Hypothalamus (tissue), 51 donors: ENCODE results near the gene C6orf118.

Source experiments
- DNase-seq, 51 donors: peaks; one replicate each; lab custom pipeline; 2025; lab: John Stamatoyannopoulos, UW

C6orf118 gene

GRCh38 chr6:165245287-165245686, 64.1 kb downstream of the C6orf118 start:
- peak in 17 of 51 donors; percentile 8 to 51 (median 30) for DNase-seq

GRCh38 chr6:165244524-165245247, 64.7 kb downstream of the C6orf118 start:
- DNase-seq = peak in 12 of 51 donors; percentile 5 to 64 (median 17)

- DNase-seq = no peak
Measured at GRCh38 chr6:165243801-165244200, 65.6 kb downstream of the C6orf118 start.

GRCh38 chr6:165236326-165236725, 73.1 kb downstream of the C6orf118 start:
- no peak for DNase-seq

- DNase-seq = no peak
Measured at GRCh38 chr6:165232731-165233488, 76.5 kb downstream of the C6orf118 start.

- DNase-seq = peak in 27 of 51 donors; percentile 8 to 77 (median 31)
Measured at GRCh38 chr6:165231581-165232561, 77.5 kb downstream of the C6orf118 start.

- no peak for DNase-seq
Measured at GRCh38 chr6:165231177-165231576, 78.2 kb downstream of the C6orf118 start.
